ENCODE results near the gene PRKCH. TPM values are rescaled to one million over a fixed set of nuclear protein-coding genes. Genes with fewer than 3 reads are reported as not detected.

Gene PRKCH
- total RNA-seq, 1 experiment from 2014 or later: 18.3 TPM

- H3K4me1 Mint-ChIP-seq (ENCODE audit: low read depth, unreplicated experiment): peaks cover 8% of the 10 kb centered on the region
- no peak for TF ChIP-seq CTCF (IDR thresholded peaks at IDR 0.05; ENCODE audit: insufficient read depth in 1 of 2, low read depth in 1 of 2, low read length in 1 of 2, severe bottlenecking in 1 of 2, unreplicated experiment in 1 of 2)
- no TSS peak for BruUV-seq (replicated peaks)
- peaks cover 18% of the 10 kb centered on the region for H3K4me1 ChIP-seq
- DNase-seq: no peak
- H3K36me3 ChIP-seq (ENCODE audit: control insufficient read depth, insufficient read depth, low read length): no peaks in the 10 kb centered on the region
- no peaks in the 10 kb centered on the region for H3K36me3 Mint-ChIP-seq (ENCODE audit: insufficient read depth, unreplicated experiment)
- no peak overlapping the region for H3K27ac Mint-ChIP-seq (ENCODE audit: unreplicated experiment)
- H3K27me3 Mint-ChIP-seq (ENCODE audit: insufficient read depth, unreplicated experiment): no peaks in the 10 kb centered on the region
- no peak overlapping the region for H3K4me3 Mint-ChIP-seq (ENCODE audit: unreplicated experiment)
- H3K9me3 ChIP-seq: no peaks in the 10 kb centered on the region
- intact Hi-C loops (cut with micrococcal nuclease; ENCODE audit: unreplicated experiment): loop anchor here (5.0 kb wide), 2 partner anchors 51 to 64 kb away; partner anchors contain the start of gene PRKCH
- no peaks in the 10 kb centered on the region for H3K27me3 ChIP-seq (replicated peaks; ENCODE audit: control insufficient read depth, insufficient read depth, low read length)
- ChIA-PET POLR2A (no interaction called here), CTCF (no interaction called here)
- H3K4me3 ChIP-seq (ENCODE audit: low read depth, low read length): no peak overlapping the region
- H3K9me3 Mint-ChIP-seq (ENCODE audit: unreplicated experiment): no peaks in the 10 kb centered on the region
Measured at GRCh38 chr14:61386173-61386772, 64.9 kb downstream of the PRKCH start.

- Mint-ChIP-seq H3K27ac (ENCODE audit: unreplicated experiment) (no peak overlapping the region), H3K36me3 (ENCODE audit: insufficient read depth, unreplicated experiment) (no peaks in the 10 kb centered on the region), H3K27me3 (ENCODE audit: insufficient read depth, unreplicated experiment) (no peaks in the 10 kb centered on the region), H3K4me3 (ENCODE audit: unreplicated experiment) (no peak overlapping the region), H3K9me3 (ENCODE audit: unreplicated experiment) (no peaks in the 10 kb centered on the region), H3K4me1 (ENCODE audit: low read depth, unreplicated experiment) (peaks cover 8% of the 10 kb centered on the region)
- TF ChIP-seq CTCF (IDR thresholded peaks at IDR 0.05; ENCODE audit: insufficient read depth in 1 of 2, low read depth in 1 of 2, low read length in 1 of 2, severe bottlenecking in 1 of 2, unreplicated experiment in 1 of 2): no peak
- Histone ChIP-seq H3K9me3 (no peaks in the 10 kb centered on the region), H3K36me3 (ENCODE audit: control insufficient read depth, insufficient read depth, low read length) (no peaks in the 10 kb centered on the region), H3K4me1 (peaks cover 18% of the 10 kb centered on the region), H3K27me3 (replicated peaks; ENCODE audit: control insufficient read depth, insufficient read depth, low read length) (no peaks in the 10 kb centered on the region), H3K4me3 (ENCODE audit: low read depth, low read length) (no peak overlapping the region)
- ChIA-PET POLR2A (no interaction called here), CTCF (no interaction called here)
- BruUV-seq (replicated peaks): no TSS peak
- DNase-seq: peak; percentile 19 to 46
- intact Hi-C loops (cut with micrococcal nuclease; ENCODE audit: unreplicated experiment): loop anchor here (5.0 kb wide), 2 partner anchors 50 to 65 kb away; partner anchors contain the start of gene PRKCH
Measured at GRCh38 chr14:61387076-61387475, 65.7 kb downstream of the PRKCH start.

GRCh38 chr14:61388173-61388975 lies 67.0 kb downstream of the PRKCH start:
- Mint-ChIP-seq H3K9me3 (ENCODE audit: unreplicated experiment) (no peaks in the 10 kb centered on the region), H3K36me3 (ENCODE audit: insufficient read depth, unreplicated experiment) (no peaks in the 10 kb centered on the region), H3K27ac (ENCODE audit: unreplicated experiment) (no peak overlapping the region), H3K4me3 (ENCODE audit: unreplicated experiment) (no peak overlapping the region), H3K27me3 (ENCODE audit: insufficient read depth, unreplicated experiment) (no peaks in the 10 kb centered on the region), H3K4me1 (ENCODE audit: low read depth, unreplicated experiment) (peaks cover 8% of the 10 kb centered on the region)
- intact Hi-C loops (cut with micrococcal nuclease; ENCODE audit: unreplicated experiment): loop anchor here (5.0 kb wide), 2 partner anchors 49 to 66 kb away; partner anchors contain the start of gene PRKCH
- BruUV-seq (replicated peaks): no TSS peak
- Histone ChIP-seq H3K4me3 (ENCODE audit: low read depth, low read length) (no peak overlapping the region), H3K9me3 (no peaks in the 10 kb centered on the region), H3K27me3 (replicated peaks; ENCODE audit: control insufficient read depth, insufficient read depth, low read length) (no peaks in the 10 kb centered on the region), H3K4me1 (peaks cover 18% of the 10 kb centered on the region), H3K36me3 (ENCODE audit: control insufficient read depth, insufficient read depth, low read length) (no peaks in the 10 kb centered on the region)
- no peak for TF ChIP-seq CTCF (IDR thresholded peaks at IDR 0.05; ENCODE audit: insufficient read depth in 1 of 2, low read depth in 1 of 2, low read length in 1 of 2, severe bottlenecking in 1 of 2, unreplicated experiment in 1 of 2)
- ChIA-PET POLR2A (no interaction called here), CTCF (interaction anchor here (0.6 kb wide), 1 partner anchor 375 kb away, joined by 4 read pairs; no protein-coding TSS in a partner anchor)
- peak; percentile 33 to 49 for DNase-seq
